Fibroblast of lung (primary cell): Measurements from ENCODE around the gene TNPO3.

Source experiments
- CTCF ChIP-seq, 2 donors: IDR thresholded peaks in 1 of 2; conservative IDR thresholded peaks in 1 of 2; 1 replicate in 1 of 2; 2 replicates in 1 of 2; pipeline ENCODE4 v1.5.1; 2011 to 2012; ENCODE audit warnings: low read length in 2 of 2, control low read depth in 1 of 2, inconsistent platforms in 1 of 2, low read depth in 1 of 2, mild to moderate bottlenecking in 1 of 2
- EZH2 ChIP-seq: IDR thresholded peaks from 2 replicates; pipeline ENCODE4 v1.5.1; 2012; ENCODE audit warnings: low read length, control low read depth, mild to moderate bottlenecking; ENCODE audit errors: missing control alignments

- TF ChIP-seq CTCF (conservative IDR thresholded peaks at IDR 0.05 in 1 of 2, IDR thresholded peaks at IDR 0.05 in 1 of 2; ENCODE audit: low read depth in 1 of 2, low read length in 2 of 2) = no peak
- TF ChIP-seq EZH2 = no peak
Observed at GRCh38 chr7:128947854-128948253, 107.1 kb downstream of the TNPO3 start.
